ENCODE results near the gene TNS3.

The TNS3 gene

DNA sequence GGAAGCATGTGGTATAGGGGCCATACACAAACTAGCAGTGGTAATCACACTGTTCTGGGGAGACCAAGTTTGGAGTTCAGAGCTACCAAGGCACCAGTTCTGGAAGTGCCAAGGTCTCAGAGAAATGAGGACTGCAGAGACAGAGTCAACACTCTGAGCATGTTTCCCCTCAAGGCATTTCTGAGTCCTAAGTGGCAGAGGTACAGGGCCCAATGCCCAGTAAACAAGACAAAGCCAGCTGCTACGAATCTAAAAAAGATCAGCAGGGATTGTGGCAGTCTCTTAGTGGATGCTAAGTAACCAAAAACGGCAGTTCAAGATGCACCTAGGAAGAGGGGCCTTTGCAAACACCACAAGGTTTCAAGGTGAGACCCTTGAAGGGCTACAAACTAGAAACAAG, 271.9 kb downstream of the TNS3 start:
- Histone ChIP-seq H3K9me3 (ENCODE audit: control insufficient read depth, insufficient read depth, low read length) (no peaks in the 10 kb centered on the region), H3K4me3 (ENCODE audit: low read length) (no peak overlapping the region), H3K4me2 (ENCODE audit: low read length) (no peak overlapping the region), H3K27me3 (ENCODE audit: control insufficient read depth, low read length) (no peaks in the 10 kb centered on the region), H3K36me3 (ENCODE audit: control insufficient read depth, low read length) (no peaks in the 10 kb centered on the region), H3F3A (ENCODE audit: control insufficient read depth, insufficient read depth) (no peaks in the 10 kb centered on the region), H3K4me1 (ENCODE audit: control insufficient read depth, low read length) (no peaks in the 10 kb centered on the region), H3K9me2 (replicated peaks; ENCODE audit: control insufficient read depth, low read length) (no peaks in the 10 kb centered on the region), H4K20me1 (ENCODE audit: control insufficient read depth, insufficient read depth, low read depth, low read length) (no peaks in the 10 kb centered on the region), H3K27ac (ENCODE audit: low read depth, low read length) (no peak overlapping the region), H3K79me2 (ENCODE audit: control insufficient read depth, low read length) (no peaks in the 10 kb centered on the region)
- no peak for TF ChIP-seq CTCF (IDR thresholded peaks at IDR 0.05; ENCODE audit: low read depth, low read length, poor library complexity, severe bottlenecking)
- TF ChIP-seq EZH2phosphoT487 (IDR thresholded peaks at IDR 0.05; ENCODE audit: borderline replicate concordance, low read length), result no peak

DNA sequence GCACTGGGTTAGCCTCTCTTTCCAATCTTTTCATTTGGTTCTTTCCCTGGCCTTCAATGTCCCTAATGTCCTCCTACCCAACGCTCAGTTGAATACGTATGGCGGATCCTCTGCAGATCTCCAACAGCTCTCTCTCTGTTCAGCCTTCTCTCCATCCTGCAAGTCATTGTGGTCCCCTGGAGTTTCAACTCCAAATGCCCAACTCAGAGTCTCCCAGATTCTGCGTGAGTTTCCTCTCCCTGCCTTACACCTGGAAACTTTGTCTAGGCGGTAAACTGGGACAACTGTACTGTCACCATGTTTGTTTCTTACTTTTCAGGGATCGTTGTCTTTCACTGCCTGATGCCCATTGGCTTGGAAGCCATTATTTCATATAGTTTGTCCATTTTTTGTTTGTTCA, 273.1 kb downstream of the TNS3 start:
- no peaks in the 10 kb centered on the region for H4K20me1 ChIP-seq (ENCODE audit: control insufficient read depth, insufficient read depth, low read depth, low read length)
- H3K4me3 ChIP-seq (ENCODE audit: low read length), result no peak overlapping the region
- no peaks in the 10 kb centered on the region for H3K4me1 ChIP-seq (ENCODE audit: control insufficient read depth, low read length)
- H3K79me2 ChIP-seq (ENCODE audit: control insufficient read depth, low read length), result no peaks in the 10 kb centered on the region
- H3K27me3 ChIP-seq (ENCODE audit: control insufficient read depth, low read length), result no peaks in the 10 kb centered on the region
- no peak for TF ChIP-seq EZH2phosphoT487 (IDR thresholded peaks at IDR 0.05; ENCODE audit: borderline replicate concordance, low read length)
- H3K9me2 ChIP-seq (replicated peaks; ENCODE audit: control insufficient read depth, low read length), result no peaks in the 10 kb centered on the region
- no peaks in the 10 kb centered on the region for H3K9me3 ChIP-seq (ENCODE audit: control insufficient read depth, insufficient read depth, low read length)
- no peak overlapping the region for H3K4me2 ChIP-seq (ENCODE audit: low read length)
- H3F3A ChIP-seq (ENCODE audit: control insufficient read depth, insufficient read depth), result no peaks in the 10 kb centered on the region
- no peaks in the 10 kb centered on the region for H3K36me3 ChIP-seq (ENCODE audit: control insufficient read depth, low read length)
- no peak overlapping the region for H3K27ac ChIP-seq (ENCODE audit: low read depth, low read length)

DNA sequence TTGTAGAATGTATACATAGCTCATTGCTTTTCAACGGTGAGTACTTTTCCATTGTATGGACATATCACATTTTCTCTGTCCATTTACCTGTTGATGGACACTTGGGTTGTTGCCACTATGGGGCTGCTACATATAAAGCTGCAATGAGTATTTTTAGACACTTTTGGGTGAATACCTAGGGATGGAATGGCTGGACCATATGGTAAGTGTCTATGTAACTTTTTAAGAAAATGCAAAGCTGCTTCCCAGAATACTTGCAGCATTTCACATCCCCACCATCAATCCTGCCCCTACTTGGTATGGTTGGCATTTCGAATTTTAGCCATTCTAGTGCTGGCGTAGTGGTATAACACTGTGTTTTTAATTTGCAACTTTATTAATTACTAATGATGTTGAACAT, 274.6 kb downstream of the TNS3 start:
- Histone ChIP-seq H3K4me3 (ENCODE audit: low read length) (no peak overlapping the region), H3K27me3 (ENCODE audit: control insufficient read depth, low read length) (no peaks in the 10 kb centered on the region), H4K20me1 (ENCODE audit: control insufficient read depth, insufficient read depth, low read depth, low read length) (no peaks in the 10 kb centered on the region), H3F3A (ENCODE audit: control insufficient read depth, insufficient read depth) (no peaks in the 10 kb centered on the region), H3K79me2 (ENCODE audit: control insufficient read depth, low read length) (no peaks in the 10 kb centered on the region), H3K4me1 (ENCODE audit: control insufficient read depth, low read length) (no peaks in the 10 kb centered on the region), H3K36me3 (ENCODE audit: control insufficient read depth, low read length) (no peaks in the 10 kb centered on the region), H3K4me2 (ENCODE audit: low read length) (no peak overlapping the region), H3K27ac (ENCODE audit: low read depth, low read length) (no peak overlapping the region), H3K9me2 (replicated peaks; ENCODE audit: control insufficient read depth, low read length) (no peaks in the 10 kb centered on the region), H3K9me3 (ENCODE audit: control insufficient read depth, insufficient read depth, low read length) (no peaks in the 10 kb centered on the region)
- TF ChIP-seq EZH2phosphoT487 (IDR thresholded peaks at IDR 0.05; ENCODE audit: borderline replicate concordance, low read length), result no peak
- TF ChIP-seq CTCF (IDR thresholded peaks at IDR 0.05; ENCODE audit: low read depth, low read length, poor library complexity, severe bottlenecking), result no peak

- Histone ChIP-seq H3F3A (ENCODE audit: control insufficient read depth, insufficient read depth) (no peaks in the 10 kb centered on the region), H3K4me1 (ENCODE audit: control insufficient read depth, low read length) (no peaks in the 10 kb centered on the region), H3K27ac (ENCODE audit: low read depth, low read length) (no peak overlapping the region), H3K4me2 (ENCODE audit: low read length) (no peak overlapping the region), H3K9me2 (replicated peaks; ENCODE audit: control insufficient read depth, low read length) (no peaks in the 10 kb centered on the region), H3K36me3 (ENCODE audit: control insufficient read depth, low read length) (no peaks in the 10 kb centered on the region), H3K4me3 (ENCODE audit: low read length) (no peak overlapping the region), H3K27me3 (ENCODE audit: control insufficient read depth, low read length) (no peaks in the 10 kb centered on the region), H3K79me2 (ENCODE audit: control insufficient read depth, low read length) (no peaks in the 10 kb centered on the region), H4K20me1 (ENCODE audit: control insufficient read depth, insufficient read depth, low read depth, low read length) (no peaks in the 10 kb centered on the region), H3K9me3 (ENCODE audit: control insufficient read depth, insufficient read depth, low read length) (no peaks in the 10 kb centered on the region)
- TF ChIP-seq CTCF (IDR thresholded peaks at IDR 0.05; ENCODE audit: low read depth, low read length, poor library complexity, severe bottlenecking) (no peak), EZH2phosphoT487 (IDR thresholded peaks at IDR 0.05; ENCODE audit: borderline replicate concordance, low read length) (no peak)
These were observed 276.9 kb downstream of the TNS3 start for GRCh38 chr7:47304727-47305719.

Measured in DOHH2 (cell line).